VCaP (cell line): ENCODE measurements around the gene DNASE2.

Source experiments
- H3K27ac ChIP-seq: fragments of 450-650 bp; 2 replicates; pipeline ENCODE4 v1.5.1; 2017
- TF ChIP-seq, protein P1 (sequence below): fragments of 450-650 bp; conservative IDR thresholded peaks from 2 replicates; pipeline ENCODE4 v1.5.1; 2017; ENCODE audit warnings: mild to moderate bottlenecking, moderate library complexity

DNASE2 gene

DNA sequence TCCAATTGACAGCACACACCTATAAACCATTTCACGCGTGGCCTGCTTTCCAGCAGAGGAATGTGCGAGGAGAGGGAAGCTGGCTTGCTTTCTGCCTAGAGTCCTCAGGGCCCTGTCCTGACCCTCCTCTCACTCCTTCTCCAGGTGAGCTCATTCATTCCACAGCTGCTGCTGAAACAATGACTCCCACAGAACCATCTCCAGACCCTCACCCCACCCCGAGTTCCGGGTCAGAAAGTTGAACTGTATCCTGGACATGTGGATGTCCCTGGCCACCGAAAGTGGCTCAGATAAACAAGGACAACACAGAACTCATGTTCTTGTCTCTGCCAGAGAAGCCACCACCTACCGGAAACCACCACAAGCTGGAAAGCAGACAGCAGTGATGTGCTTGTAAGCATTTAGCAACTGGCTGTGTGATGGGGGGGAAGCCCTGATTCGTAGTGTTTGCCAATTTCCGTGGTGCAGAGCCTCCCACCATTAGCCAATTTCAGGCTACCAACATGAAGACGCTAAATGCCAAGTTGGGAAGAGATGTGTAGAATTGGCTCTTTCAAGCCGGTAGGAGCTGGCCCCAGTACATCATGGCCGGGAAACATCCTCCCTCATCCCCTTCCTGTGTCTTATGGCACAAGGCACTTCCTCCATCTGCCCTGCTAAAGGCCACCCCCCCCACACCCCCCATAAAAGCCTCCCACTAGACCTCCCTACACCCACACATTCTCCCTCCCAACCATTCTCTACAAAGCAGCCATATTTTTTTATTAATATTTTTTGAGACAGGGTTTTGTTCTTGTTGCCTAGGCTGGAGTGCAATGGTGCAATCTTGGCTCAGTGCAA lies 32.8 kb upstream of the DNASE2 start:
- TF ChIP-seq, protein P1, sequence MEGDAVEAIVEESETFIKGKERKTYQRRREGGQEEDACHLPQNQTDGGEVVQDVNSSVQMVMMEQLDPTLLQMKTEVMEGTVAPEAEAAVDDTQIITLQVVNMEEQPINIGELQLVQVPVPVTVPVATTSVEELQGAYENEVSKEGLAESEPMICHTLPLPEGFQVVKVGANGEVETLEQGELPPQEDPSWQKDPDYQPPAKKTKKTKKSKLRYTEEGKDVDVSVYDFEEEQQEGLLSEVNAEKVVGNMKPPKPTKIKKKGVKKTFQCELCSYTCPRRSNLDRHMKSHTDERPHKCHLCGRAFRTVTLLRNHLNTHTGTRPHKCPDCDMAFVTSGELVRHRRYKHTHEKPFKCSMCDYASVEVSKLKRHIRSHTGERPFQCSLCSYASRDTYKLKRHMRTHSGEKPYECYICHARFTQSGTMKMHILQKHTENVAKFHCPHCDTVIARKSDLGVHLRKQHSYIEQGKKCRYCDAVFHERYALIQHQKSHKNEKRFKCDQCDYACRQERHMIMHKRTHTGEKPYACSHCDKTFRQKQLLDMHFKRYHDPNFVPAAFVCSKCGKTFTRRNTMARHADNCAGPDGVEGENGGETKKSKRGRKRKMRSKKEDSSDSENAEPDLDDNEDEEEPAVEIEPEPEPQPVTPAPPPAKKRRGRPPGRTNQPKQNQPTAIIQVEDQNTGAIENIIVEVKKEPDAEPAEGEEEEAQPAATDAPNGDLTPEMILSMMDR, result no peak
- peak overlapping the region; percentile 99 for H3K27ac ChIP-seq

DNA sequence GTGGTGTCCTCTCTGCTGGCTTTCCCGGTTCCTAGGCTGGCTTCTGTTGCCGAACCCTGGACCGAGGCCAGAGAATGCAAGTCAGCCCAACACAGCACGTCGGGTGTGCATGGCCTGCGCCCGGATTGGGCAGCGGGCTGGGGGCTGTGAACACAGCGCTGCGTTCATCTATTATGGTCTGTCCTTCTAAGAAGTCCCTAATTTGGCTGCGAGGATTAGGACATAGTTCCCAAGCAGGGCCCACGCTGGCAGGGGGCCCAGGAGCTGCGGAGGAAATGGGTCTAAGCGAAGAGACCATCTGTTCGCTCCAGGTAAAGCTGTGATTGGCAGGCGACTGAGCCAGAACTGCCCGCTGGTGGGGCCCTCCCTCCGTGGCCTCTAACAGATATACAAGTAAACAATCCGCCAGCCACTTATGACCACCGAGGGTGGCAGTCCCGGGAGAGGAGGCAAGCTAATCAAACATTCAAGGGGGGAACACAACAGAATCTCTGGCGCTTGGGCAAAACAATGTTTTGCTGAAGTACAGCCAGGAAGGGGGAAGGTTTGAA lies 31.8 kb upstream of the DNASE2 start:
- TF ChIP-seq, protein P1, result no peak
- H3K27ac ChIP-seq, result peak overlapping the region; percentile 99

DNA sequence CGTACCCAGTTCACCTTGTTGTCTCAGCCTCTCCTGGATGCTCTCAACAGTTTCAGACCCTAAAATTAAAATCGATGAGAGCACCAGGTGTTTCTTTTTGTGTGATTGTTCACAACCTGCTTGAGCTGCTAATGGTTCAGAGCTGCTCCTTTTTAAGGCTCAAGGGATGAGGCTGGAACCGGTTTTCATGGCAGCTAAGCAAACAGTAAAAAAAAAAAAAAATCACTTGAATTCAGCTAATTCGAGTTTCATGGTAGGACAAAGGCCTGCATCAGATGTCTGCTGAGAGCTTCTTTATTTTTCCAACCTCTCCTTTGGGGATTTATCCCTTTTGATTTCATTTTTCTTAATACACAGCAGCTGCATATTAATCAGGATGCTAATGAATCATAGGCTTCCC lies 31.3 kb upstream of the DNASE2 start:
- peak overlapping the region; percentile 99 for H3K27ac ChIP-seq
- TF ChIP-seq, protein P1, result no peak

DNA sequence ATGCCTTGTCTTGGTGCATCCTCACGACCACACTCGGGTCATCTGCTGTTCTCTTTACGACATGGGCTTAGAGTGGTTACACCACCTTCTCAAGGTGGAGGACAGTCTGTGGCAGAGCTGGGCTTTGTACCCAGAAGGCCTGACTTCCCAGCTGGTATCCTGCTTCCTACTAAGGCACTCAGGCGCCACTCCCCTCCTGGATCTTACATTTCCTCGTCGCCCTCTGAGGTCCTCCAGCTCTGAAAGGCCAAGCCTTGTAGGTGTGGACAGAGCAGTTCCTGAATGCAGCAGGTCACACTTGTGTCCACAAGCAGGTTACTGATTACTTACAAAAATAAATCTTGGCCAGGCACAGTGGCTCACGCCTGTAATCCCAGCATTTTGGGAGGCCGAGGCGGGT lies 25.9 kb upstream of the DNASE2 start:
- TF ChIP-seq, protein P1, result no peak
- no peak overlapping the region for H3K27ac ChIP-seq

DNA sequence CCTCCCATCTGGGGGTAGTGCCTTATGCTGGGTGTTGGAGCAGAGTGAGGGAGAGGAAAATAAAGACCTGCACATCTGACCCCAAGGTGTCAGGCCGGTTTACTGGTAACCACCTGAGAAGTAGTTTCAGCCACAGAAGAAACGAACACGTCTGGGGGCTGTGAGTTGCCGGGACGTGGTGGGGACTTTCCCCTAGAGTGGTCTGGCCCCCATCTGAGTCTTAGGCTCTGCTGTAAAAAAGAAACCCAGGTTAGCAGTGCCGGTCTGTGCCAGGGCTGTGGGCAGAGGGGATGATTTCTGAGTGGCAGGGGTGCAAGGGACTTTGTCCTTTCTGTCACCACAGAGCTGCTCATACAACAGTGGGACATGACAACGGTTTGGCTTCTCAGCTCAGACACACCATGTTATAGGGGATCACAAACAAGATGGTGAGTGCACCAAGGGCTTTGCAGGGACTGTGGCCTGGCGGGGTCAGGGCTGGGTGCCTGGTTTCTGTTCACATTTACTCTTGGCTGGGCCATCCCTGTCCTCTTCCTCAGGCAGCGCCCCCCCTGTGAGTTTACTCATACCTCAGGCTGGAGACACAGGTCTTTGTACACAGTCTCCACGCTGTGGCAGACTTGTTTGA lies 18.8 kb upstream of the DNASE2 start:
- no peak overlapping the region for H3K27ac ChIP-seq
- TF ChIP-seq, protein P1, result no peak

DNA sequence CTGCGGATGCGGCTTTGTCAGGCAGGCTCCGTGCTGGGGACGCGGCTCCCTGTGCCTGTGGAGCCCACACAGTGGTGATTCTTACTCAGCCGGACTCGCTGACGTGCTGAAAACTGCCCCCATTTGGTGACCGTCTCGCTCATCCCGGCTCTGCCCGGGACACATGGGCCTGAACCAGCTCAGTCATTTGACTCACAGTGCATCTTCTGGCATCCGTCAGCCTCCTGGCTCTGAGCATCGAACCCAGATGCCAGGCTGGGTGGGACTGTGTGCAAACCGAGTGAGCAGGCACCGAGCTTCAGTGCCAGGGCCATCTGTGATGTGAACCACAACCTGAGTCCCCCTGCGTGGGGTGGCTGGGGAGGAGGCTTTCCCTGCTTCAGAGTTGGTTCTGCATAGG lies 15.2 kb upstream of the DNASE2 start:
- TF ChIP-seq, protein P1, result no peak
- no peak overlapping the region for H3K27ac ChIP-seq

DNA sequence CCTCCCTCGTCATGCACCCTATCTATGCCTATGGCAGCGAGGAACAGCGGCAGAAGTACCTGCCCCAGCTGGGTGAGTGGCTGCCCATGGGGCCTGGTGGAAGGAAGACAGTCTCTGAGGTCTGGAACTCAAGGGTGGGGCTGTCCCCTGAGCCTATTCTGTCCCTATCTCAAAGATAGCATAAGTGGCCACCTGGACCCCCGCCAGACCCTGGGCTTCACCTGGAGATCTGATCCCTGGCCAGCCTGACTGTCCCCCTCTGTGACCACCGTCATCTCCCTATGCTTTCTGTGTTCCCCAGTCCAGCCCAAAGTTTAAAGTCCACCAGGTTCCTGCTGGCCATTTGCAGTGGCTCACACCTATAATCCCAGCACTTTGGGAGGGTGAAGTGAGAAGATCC lies 12.3 kb upstream of the DNASE2 start:
- H3K27ac ChIP-seq, result no peak overlapping the region
- TF ChIP-seq, protein P1, result no peak
